MM.1S (cell line): ENCODE results near the gene PRKAR1B.

Experiments used
- DNase-seq: peaks from one replicate; pipeline ENCODE4 v3.0.0-alpha.2; 2015
- H2AFZ ChIP-seq: fragments of 300-600 bp; sonication (generic); 2 replicates; pipeline ENCODE4 v1.6.0; 2016; ENCODE audit warnings: antibody characterized with exemption, low read length
- H3F3A ChIP-seq: fragments of 300-600 bp; sonication (generic); 2 replicates; pipeline ENCODE4 v1.6.1; 2016; ENCODE audit warnings: mild to moderate bottlenecking, antibody characterized with exemption, low read length, moderate library complexity, mixed read lengths; ENCODE audit not compliant: insufficient read depth
- H3K27ac ChIP-seq: fragments of 300-600 bp; sonication (generic); 2 replicates; pipeline ENCODE4 v1.5.1; 2016; ENCODE audit warnings: mild to moderate bottlenecking, low read length
- H3K27me3 ChIP-seq: fragments of 300-600 bp; sonication (generic); replicated peaks from 2 replicates; pipeline ENCODE4 v1.6.0; 2016; ENCODE audit warnings: low read length; ENCODE audit not compliant: insufficient read depth
- H3K36me3 ChIP-seq: fragments of 300-600 bp; sonication (generic); replicated peaks from 2 replicates; pipeline ENCODE4 v1.6.1; 2016; ENCODE audit warnings: mild to moderate bottlenecking, low read length, mixed read lengths; ENCODE audit not compliant: insufficient read depth
- H3K4me1 ChIP-seq: fragments of 300-600 bp; sonication (generic); 2 replicates; pipeline ENCODE4 v1.6.1; 2016; ENCODE audit warnings: low read length, mixed read lengths
- H3K4me2 ChIP-seq: fragments of 300-600 bp; sonication (generic); 2 replicates; pipeline ENCODE4 v1.6.0; 2016; ENCODE audit warnings: low read depth, low read length
- H3K4me3 ChIP-seq: fragments of 300-600 bp; sonication (generic); 2 replicates; pipeline ENCODE4 v1.5.1; 2016; ENCODE audit warnings: low read length, mixed read lengths
- H3K79me2 ChIP-seq: fragments of 300-600 bp; sonication (generic); 2 replicates; pipeline ENCODE4 v1.6.1; 2016; ENCODE audit warnings: mixed run types, low read length, mixed read lengths
- H3K9ac ChIP-seq: fragments of 300-600 bp; sonication (generic); 2 replicates; pipeline ENCODE4 v1.6.1; 2016; ENCODE audit warnings: low read length, mixed read lengths
- H3K9me2 ChIP-seq: fragments of 300-600 bp; sonication (generic); replicated peaks from 2 replicates; pipeline ENCODE4 v1.6.1; 2016; ENCODE audit warnings: mild to moderate bottlenecking, low read length, mixed read lengths; ENCODE audit not compliant: insufficient read depth
- H3K9me3 ChIP-seq: fragments of 300-600 bp; sonication (generic); replicated peaks from 2 replicates; pipeline ENCODE4 v1.6.1; 2016; ENCODE audit warnings: mild to moderate bottlenecking, low read length, mixed read lengths; ENCODE audit not compliant: insufficient read depth
- H4K20me1 ChIP-seq: fragments of 300-600 bp; sonication (generic); 2 replicates; pipeline ENCODE4 v1.6.1; 2016; ENCODE audit warnings: mild to moderate bottlenecking, low read length, moderate library complexity, mixed read lengths; ENCODE audit not compliant: insufficient read depth
- CTCF ChIP-seq: fragments of 300-600 bp; sonication (generic); IDR thresholded peaks from 2 replicates; pipeline ENCODE4 v1.5.1; 2016; ENCODE audit warnings: antibody characterized with exemption, low read length, mixed read lengths
- EZH2 ChIP-seq: fragments of 300-600 bp; sonication (generic); optimal IDR thresholded peaks from 2 replicates; pipeline ENCODE3; 2017; ENCODE audit warnings: low read depth, mild to moderate bottlenecking, antibody characterized with exemption, low read length, mixed read lengths
- EZH2phosphoT487 ChIP-seq: fragments of 300-600 bp; sonication (generic); IDR thresholded peaks from 2 replicates; pipeline ENCODE4 v1.6.1; 2018; ENCODE audit warnings: antibody characterized with exemption, low read length

The PRKAR1B gene

GRCh38 chr7:676246-676971 is 50.7 kb downstream of the PRKAR1B start:
- Histone ChIP-seq H3K9me3 (no peaks in the 10 kb centered on the region), H3F3A (no peaks in the 10 kb centered on the region), H3K4me3 (no peak overlapping the region), H3K9me2 (no peaks in the 10 kb centered on the region), H3K27me3 (no peaks in the 10 kb centered on the region), H3K79me2 (no peaks in the 10 kb centered on the region), H3K27ac (no peak overlapping the region), H3K9ac (no peak overlapping the region), H4K20me1 (no peaks in the 10 kb centered on the region), H3K36me3 (0 out of 2 replicates have a peak, but pooled peaks cover 2% of the 10 kb centered on the region), H3K4me1 (no peaks in the 10 kb centered on the region), H3K4me2 (no peak overlapping the region), H2AFZ (no peak overlapping the region)
- no peak for DNase-seq
- TF ChIP-seq EZH2, result no peak
- TF ChIP-seq EZH2phosphoT487, result no peak
- TF ChIP-seq CTCF, result no peak

- no peak overlapping the region for H3K9ac ChIP-seq
- H4K20me1 ChIP-seq, result no peaks in the 10 kb centered on the region
- no peak for DNase-seq
- H2AFZ ChIP-seq, result no peak overlapping the region
- TF ChIP-seq CTCF, result no peak
- no peak overlapping the region for H3K27ac ChIP-seq
- no peaks in the 10 kb centered on the region for H3K27me3 ChIP-seq
- no peak overlapping the region for H3K4me2 ChIP-seq
- H3K9me2 ChIP-seq, result no peaks in the 10 kb centered on the region
- no peaks in the 10 kb centered on the region for H3K79me2 ChIP-seq
- H3K4me1 ChIP-seq, result no peaks in the 10 kb centered on the region
- H3K9me3 ChIP-seq, result no peaks in the 10 kb centered on the region
- no peak overlapping the region for H3K4me3 ChIP-seq
- H3K36me3 ChIP-seq, result 0 out of 2 replicates have a peak, but pooled peaks cover 2% of the 10 kb centered on the region
- no peaks in the 10 kb centered on the region for H3F3A ChIP-seq
Observed at GRCh38 chr7:674454-675410, 52.3 kb downstream of the PRKAR1B start.

- Histone ChIP-seq H4K20me1 (no peaks in the 10 kb centered on the region), H3F3A (no peaks in the 10 kb centered on the region), H3K79me2 (no peaks in the 10 kb centered on the region), H3K4me2 (no peak overlapping the region), H2AFZ (no peak overlapping the region), H3K9ac (no peak overlapping the region), H3K27ac (no peak overlapping the region), H3K27me3 (no peaks in the 10 kb centered on the region), H3K9me3 (no peaks in the 10 kb centered on the region), H3K36me3 (0 out of 2 replicates have a peak, but pooled peaks cover 2% of the 10 kb centered on the region), H3K4me3 (no peak overlapping the region), H3K9me2 (no peaks in the 10 kb centered on the region), H3K4me1 (no peaks in the 10 kb centered on the region)
- TF ChIP-seq EZH2phosphoT487 (no peak), EZH2 (no peak), CTCF (no peak)
- no peak for DNase-seq
Observed at GRCh38 chr7:673681-674453, 53.2 kb downstream of the PRKAR1B start.
